Body of pancreas (tissue), 4 donors: ENCODE measurements around the gene DLGAP1.

Experiments
- CTCF ChIP-seq, 7 experiments: fragments of 450-650 bp in 4 of 7; fragments of 200-600 bp in 3 of 7; sonication (generic) in 3 of 7; IDR thresholded peaks; one replicate each; pipeline ENCODE4 v1.5.1; 2016 to 2019; ENCODE audit warnings: antibody characterized with exemption in 7 of 7
- POLR2A ChIP-seq, 3 donors: fragments of 450-650 bp; IDR thresholded peaks; one replicate each; pipeline ENCODE4 v1.6.1; 2016; ENCODE audit warnings: antibody characterized with exemption in 3 of 3, mild to moderate bottlenecking in 2 of 3

DNA sequence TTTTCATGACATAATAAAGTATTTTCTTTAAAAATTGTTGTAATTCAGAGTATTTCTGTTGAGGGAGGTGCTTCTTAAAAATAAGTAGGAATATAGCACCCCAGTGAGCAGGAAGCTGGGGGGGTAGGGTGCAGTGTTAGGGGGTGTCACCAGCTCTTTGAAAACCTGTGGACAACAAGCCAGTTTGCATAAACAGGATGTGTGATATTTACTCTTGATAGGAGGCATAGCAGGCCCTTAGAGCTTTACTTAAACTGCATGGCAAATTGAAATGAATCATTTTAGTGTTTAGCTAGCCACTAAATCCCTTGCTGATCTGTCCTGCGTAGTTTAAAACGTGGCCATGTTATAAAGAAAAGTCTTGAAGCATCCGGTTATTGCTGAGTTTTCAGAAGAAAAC lies 996.7 kb downstream of the DLGAP1 start:
- TF ChIP-seq POLR2A (IDR thresholded peaks at IDR 0.05): no peak
- TF ChIP-seq CTCF (IDR thresholded peaks at IDR 0.05): no peak
